Suprapubic skin (tissue), 3 donors: ENCODE results near the gene UBQLN1.

Experiments
- POLR2AphosphoS5 ChIP-seq, 3 donors: sonication (generic); formaldehyde crosslinking; IDR thresholded peaks; one replicate each; pipeline ENCODE4 v1.6.1; 2017; ENCODE audit warnings: antibody characterized with exemption in 3 of 3
- TF ChIP-seq, protein P1 (sequence below), 2 donors: fragments of 200-600 bp in 1 of 2; fragments of 450-650 bp in 1 of 2; sonication (generic) in 1 of 2; IDR thresholded peaks; one replicate each; pipeline ENCODE4 v1.5.1; 2016 to 2019; ENCODE audit warnings: antibody characterized with exemption in 2 of 2, mild to moderate bottlenecking in 1 of 2, moderate library complexity in 1 of 2

DNA sequence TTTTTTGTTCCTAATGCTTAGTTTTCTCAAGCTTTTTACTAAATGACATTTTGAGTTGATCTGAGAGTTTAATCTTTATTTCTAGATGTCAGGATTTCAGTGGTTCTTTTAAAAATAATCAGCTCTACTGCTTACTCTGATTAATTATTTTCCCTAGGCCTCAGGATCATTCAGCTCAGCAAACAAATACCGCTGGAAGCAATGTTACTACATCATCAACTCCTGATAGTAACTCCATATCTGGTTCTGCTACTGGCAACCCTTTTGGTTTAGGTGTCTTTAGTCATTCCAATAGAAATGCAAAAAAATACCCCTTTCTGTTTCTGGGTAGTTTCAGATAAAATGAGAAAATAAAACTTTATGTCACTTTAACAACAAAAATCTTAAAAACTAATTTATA is 90.5 kb downstream of the UBQLN1 start:
- TF ChIP-seq, protein P1, sequence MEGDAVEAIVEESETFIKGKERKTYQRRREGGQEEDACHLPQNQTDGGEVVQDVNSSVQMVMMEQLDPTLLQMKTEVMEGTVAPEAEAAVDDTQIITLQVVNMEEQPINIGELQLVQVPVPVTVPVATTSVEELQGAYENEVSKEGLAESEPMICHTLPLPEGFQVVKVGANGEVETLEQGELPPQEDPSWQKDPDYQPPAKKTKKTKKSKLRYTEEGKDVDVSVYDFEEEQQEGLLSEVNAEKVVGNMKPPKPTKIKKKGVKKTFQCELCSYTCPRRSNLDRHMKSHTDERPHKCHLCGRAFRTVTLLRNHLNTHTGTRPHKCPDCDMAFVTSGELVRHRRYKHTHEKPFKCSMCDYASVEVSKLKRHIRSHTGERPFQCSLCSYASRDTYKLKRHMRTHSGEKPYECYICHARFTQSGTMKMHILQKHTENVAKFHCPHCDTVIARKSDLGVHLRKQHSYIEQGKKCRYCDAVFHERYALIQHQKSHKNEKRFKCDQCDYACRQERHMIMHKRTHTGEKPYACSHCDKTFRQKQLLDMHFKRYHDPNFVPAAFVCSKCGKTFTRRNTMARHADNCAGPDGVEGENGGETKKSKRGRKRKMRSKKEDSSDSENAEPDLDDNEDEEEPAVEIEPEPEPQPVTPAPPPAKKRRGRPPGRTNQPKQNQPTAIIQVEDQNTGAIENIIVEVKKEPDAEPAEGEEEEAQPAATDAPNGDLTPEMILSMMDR (IDR thresholded peaks at IDR 0.05), result no peak
- no peak for TF ChIP-seq POLR2AphosphoS5 (IDR thresholded peaks at IDR 0.05)
